GM19043 (cell line): Measurements from ENCODE around the gene ZNF784.

Experiments
- ATAC-seq: cut with Tn5 transposase; IDR thresholded peaks from one replicate; pipeline ENCODE4 v1.9.1; 2021; ENCODE audit warnings: low read depth; ENCODE audit not compliant: unreplicated experiment

The ZNF784 gene, protein sequence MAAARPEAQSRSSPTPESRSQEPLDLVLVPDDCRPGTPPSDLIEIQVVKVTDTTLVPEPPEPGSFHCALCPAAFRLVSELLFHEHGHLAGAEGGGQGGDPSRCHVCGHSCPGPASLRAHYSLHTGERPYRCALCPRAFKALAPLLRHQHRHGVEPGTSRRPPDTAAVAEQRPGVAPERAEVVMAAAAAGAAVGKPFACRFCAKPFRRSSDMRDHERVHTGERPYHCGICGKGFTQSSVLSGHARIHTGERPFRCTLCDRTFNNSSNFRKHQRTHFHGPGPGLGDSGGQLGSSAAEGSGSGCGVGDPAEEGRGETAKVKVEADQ

DNA sequence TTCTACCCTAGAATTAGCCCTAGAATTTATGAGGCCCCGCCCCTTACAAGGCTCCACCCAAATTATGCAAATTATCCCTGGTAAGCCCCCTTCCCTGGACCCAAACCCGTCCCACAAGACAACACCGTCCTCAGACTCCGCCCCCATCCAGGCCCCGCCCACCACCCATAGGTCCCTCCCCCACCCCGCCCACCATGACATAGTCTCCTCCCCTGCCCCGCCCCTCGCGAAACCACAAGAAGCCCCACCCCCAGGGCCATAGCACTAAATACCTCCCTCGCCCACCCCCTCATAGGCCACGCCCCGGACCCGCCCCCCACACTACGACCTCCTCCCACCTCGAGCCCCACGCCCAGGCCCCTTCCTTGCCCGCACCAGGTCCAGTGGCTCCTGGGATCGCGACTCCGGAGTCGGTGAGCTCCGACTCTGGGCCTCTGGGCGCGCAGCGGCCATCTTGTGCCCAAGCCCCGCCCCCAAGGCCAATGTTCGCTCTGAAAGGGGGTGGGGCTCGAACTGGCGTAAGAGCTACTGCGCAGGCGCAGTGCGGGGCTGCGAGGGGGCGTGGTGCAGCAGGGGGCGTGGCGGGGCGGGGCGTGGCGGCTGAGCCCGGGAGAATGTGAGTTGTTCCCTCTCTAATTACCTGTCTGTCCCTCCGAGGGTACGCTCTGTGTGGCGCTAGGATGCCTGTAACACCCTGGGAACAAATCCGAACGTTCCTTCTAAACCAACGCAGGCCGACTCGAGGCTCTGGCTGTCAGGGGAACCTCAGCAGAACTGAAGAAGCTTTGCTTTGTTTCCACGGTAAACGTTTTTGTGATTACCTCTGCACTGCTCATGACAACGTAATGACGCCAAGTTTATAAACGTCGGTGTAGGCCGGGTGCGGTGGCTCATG is at the start of gene ZNF784:
Gene ZNF784, minus strand, starts transcription at position 458 of the 895 bp plus-strand sequence. Its CDS starts 5 bp downstream, at position 453.
- ATAC-seq, result peak; percentile 41

- no peak for ATAC-seq
Observed at GRCh38 chr19:55673889-55674288, 49.5 kb upstream of the ZNF784 start.

- no peak for ATAC-seq
Observed at GRCh38 chr19:55673465-55673864, 49.1 kb upstream of the ZNF784 start.

- ATAC-seq, result no peak
Observed at GRCh38 chr19:55672418-55672817, 48.1 kb upstream of the ZNF784 start.

DNA sequence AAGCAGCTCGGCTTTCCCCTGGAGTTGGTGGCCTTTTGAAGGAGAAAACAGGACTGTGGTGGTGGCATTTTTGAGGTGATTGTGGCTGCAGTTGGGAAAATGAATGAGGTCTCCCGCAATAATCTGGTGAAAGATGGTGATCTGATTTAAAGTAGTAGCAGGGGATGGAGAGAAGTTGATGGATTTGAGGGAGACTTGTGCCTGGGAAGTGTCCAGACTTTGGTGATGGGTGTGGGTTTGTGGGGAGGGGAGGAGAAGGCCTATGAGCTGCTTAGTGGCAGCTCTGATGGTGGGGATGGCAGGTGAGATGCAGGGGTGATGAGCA is 46.6 kb upstream of the ZNF784 start:
- no peak for ATAC-seq

- no peak for ATAC-seq
Observed at GRCh38 chr19:55670280-55671053, 46.1 kb upstream of the ZNF784 start.

DNA sequence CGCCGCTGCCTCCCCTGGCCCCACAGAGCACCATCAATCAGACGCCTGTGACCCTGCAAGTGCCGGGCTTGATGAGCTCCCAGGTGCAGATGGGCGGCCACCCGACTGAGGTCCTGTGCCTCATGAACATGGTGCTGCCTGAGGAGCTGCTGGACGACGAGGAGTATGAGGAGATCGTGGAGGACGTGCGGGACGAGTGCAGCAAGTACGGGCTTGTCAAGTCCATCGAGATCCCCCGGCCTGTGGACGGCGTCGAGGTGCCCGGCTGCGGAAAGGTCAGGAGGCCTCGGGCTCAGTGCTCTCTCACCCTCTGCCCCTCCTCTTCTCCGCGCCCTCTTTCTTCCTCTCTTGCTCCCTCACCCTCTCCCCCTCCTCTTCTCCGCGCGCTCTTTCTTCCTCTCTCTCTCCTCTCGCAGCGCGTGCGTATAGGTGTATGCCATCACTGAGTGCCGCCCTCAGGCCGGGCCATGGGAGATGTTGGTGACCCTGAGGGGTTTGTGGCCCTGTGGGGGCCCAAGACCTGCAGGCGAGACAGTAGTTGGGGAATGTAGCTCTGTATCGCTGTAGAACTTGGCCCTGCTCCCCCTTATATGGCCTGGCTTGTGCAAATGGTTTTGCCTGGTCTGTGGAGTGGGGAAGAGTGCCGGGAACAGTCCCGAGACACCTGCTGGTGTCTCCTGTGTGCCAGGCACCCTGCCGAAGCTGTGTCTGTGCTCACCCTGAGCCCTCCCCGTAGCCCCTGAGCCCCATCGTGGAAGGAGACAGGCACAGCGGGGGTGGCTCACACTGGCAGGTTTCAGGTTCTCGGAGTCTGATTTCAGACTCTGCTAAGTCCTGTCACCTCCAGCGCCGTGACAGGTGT is 45.3 kb upstream of the ZNF784 start:
- ATAC-seq, result no peak

DNA sequence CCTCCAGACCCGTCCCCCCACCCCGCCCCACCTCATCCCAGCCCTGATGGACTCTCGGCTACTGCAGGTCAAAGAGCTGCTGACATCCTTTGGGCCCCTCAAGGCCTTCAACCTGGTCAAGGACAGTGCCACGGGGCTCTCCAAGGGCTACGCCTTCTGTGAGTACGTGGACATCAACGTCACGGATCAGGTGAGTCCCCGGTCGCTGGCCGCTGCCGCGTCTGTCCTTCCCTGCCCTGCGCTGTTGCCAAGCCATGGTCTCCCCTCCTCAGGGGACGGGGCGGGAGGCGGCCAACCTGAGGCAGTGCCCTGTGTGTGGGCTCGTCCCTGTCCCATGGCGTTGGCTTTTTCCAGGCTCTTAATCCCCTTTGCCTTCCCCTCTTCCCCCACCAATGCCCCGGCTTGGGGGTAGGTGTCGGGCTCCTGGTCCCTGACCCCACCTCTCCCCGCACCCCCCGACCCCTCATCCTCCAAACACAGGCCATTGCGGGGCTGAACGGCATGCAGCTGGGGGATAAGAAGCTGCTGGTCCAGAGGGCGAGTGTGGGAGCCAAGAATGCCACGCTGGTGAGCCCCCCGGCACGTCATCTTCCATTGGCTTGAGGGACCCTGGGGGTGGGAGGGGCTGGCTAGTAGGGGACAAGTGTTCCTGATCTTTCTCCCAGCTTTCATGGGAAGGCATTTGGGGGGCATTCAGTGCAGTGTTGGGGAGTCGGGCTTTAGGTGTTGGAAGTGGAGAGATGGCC is 44.4 kb upstream of the ZNF784 start:
- no peak for ATAC-seq

DNA sequence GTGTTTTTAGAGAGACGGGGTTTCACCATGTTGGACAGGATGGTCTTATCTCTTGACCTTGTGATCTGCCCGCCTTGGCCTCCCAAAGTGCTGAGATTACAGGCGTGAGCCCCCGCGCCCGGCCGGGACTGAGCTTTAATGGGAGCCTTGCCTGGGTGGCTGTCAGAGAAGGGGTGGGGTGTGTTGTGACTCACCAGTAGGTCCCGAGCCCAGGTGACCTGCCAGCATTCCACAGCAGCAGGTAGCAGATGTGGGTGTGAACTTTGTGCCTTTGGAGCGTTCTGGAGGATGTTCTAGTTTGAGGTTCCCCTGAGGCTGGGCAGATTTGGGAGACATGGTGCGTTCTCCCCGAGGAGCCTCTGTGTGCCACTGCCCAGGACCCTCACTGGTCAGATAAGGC is 43.6 kb upstream of the ZNF784 start:
- ATAC-seq, result no peak

DNA sequence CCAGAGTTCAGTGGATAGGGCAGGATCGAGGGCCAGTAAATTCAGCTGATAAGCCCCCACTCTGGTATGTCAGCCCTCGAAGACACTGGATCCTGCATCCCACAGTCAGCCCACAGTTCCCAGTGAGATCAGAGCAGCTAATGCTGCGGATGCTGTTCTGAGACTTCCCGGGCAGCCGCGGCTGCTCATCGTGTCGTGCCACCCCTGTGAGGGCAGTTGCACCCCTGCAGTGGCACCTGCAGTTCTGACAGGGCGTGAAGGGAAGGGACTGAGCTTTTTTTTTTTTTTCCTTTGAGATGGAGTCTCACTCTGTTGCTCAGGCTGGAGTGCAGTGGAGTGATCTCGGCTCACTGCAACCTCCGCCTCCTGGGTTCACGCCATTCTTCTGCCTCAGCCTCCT is 43.1 kb upstream of the ZNF784 start:
- no peak for ATAC-seq

- ATAC-seq, result no peak
Observed at GRCh38 chr19:55667006-55667381, 42.6 kb upstream of the ZNF784 start.

DNA sequence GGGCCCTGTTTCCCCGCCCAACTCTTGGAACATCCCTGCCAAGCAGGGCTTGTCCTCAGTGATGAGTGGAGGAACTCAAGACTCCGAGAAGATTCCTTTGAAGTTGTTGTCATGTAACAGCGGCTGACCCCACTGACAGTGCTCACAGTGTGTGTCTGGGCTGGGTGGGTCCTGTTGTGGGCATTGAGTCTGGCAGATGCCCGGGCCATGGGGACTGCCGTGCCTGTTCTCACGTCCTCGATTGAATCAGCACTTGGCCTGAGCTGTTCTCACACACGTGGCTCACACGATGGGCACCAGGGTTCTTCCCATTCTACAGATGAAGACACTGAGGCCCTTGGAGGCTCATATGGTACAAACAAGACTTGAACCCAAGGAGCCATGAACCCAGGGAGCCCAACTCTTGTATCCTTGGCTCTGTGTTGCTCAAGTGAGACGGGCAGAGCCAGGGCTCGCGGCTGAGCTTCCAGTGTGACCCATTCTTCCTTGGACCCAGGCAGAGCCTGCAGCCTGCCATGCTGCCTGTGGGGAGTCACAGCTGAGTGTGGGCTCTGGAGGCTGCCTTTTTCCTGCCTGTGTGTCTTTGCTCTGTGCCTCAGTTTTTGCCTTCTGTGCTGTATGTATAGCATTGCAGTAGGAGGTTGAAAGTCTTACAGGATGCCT is 42.1 kb upstream of the ZNF784 start:
- no peak for ATAC-seq

GRCh38 chr19:55663846-55664536 is 39.6 kb upstream of the ZNF784 start:
- ATAC-seq, result no peak

- no peak for ATAC-seq
Observed at GRCh38 chr19:55661826-55662225, 37.5 kb upstream of the ZNF784 start.

GRCh38 chr19:55660991-55661390 is 36.6 kb upstream of the ZNF784 start:
- no peak for ATAC-seq

DNA sequence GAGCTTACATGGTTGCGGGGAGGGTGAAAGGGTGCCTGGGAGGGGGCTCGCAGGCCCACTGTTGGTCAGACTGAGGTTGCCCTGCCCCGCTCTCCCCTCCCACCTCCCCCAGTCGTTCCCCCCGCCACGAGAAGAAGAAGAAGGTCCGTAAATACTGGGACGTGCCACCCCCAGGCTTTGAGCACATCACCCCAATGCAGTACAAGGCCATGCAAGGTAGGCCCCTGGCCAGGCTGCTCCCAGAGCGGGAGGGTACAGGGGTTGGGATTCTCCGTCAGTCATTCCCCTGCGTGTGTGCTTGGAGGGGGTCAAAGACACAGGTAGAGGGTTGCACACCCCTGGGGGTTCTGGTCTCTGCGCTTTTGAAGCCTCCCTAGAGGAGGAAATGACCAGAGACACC is 36.0 kb upstream of the ZNF784 start:
- no peak for ATAC-seq

- ATAC-seq, result no peak
Observed at GRCh38 chr19:55659822-55660221, 35.5 kb upstream of the ZNF784 start.

GRCh38 chr19:55658846-55659459 is 34.6 kb upstream of the ZNF784 start:
- ATAC-seq, result no peak
